HG03378 (cell line): ENCODE results near the gene EML4.
"Not testable (repeated sequence)": the region's sequence is repeated elsewhere in the genome, so short reads cannot be mapped to it uniquely, and the experiment has no call there.

Experiments
- ATAC-seq: cut with Tn5 transposase; IDR thresholded peaks from one replicate; pipeline ENCODE4 v1.9.1; 2021; ENCODE audit warnings: mild to moderate bottlenecking, moderate library complexity; ENCODE audit not compliant: unreplicated experiment

Gene EML4

DNA sequence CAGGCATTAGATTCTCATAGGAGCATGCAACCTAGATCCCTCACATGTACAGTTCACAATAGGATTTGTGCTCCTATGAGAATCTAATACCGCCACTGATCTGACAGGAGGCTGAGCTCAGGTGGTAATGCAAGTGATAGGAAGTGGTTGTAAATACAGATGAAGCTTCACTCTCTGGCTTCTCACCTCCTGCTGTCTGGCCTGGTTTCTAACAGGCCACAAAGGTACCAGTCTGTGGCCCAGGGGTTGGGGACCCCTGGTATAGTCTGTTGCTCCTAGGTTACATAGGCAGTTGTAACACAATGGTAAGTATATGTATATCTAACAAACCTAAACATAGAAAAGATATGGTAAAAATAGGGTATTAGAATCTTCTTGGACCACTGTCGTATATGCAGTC, 81.8 kb downstream of the EML4 start:
- no peak for ATAC-seq

GRCh38 chr2:42252464-42252863, 83.3 kb downstream of the EML4 start:
- ATAC-seq, result no peak

GRCh38 chr2:42254186-42254895, 85.2 kb downstream of the EML4 start:
- ATAC-seq, result no peak

GRCh38 chr2:42256505-42256904, 87.4 kb downstream of the EML4 start:
- peak; percentile 81 for ATAC-seq

GRCh38 chr2:42261518-42262195, 92.5 kb downstream of the EML4 start:
- no peak for ATAC-seq

- no peak for ATAC-seq
These were observed 97.1 kb downstream of the EML4 start for GRCh38 chr2:42266236-42266635.

- ATAC-seq, result no peak
These were observed 98.4 kb downstream of the EML4 start for GRCh38 chr2:42267530-42267929.

DNA sequence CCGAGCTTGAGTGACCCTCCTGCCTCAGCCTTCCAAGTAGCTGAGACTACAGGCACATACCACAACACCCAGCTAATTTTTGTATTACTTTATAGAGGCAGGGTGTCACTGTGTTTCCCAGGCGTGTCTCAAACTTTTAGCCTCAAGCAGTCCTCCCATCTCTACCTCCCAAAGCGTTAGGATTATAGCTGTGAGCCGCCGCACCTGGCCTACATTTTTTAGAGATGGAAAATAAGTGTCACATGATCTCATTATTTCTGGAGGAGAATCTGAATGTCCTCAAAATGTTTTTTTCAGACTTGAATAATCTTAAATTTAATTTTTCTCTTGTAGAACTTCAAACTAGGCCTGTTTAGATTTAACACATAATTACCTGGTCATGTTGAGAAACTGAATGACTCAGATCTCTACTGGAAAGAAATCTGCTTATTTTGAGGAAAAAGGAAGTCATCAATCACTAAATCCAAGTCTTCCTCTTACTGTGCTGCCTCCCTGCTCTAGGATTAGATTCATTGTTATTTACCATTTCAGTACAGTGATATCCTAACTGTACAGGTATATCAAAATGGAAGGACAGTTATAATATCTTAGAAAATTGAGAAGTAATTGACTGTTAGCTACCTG, 99.5 kb downstream of the EML4 start:
- ATAC-seq, result no peak

DNA sequence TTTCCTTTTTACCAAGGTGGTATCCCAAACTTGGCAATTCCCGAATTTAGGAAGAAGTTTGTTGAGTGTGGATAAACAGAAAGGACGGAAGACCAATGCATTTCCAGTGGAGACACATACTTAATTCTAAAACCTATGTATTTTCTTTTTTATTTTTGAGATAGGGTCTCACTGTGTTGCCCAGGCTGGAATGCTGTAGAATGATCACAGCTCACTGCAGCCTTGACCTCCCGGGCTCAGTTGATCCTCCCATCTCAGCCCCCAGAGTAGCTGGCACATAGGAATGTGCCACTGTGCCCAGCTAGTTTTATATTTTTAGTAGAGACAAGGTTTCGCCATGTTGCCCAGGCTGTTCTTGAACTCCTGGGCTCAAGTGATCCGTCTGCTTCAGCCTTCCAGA, 101.6 kb downstream of the EML4 start:
- ATAC-seq, result no peak

DNA sequence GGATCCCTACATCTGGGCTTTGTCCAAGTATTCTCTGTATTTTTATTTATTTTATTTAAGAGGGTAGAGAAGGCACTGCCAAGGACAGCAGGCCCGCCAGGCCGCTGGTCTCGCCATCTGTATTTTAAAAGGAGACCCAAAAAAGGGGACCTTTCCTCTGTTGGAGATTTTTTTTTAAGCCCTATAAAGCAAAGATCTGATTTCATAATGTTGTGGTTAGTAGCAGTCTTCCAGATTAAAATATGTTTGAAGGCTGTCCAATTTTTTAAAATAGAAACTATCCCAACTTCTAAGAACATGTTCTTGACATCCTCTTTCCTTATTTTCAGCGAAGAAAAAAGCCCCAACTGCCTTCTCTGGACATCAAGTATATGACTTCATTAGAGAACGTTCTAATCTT, 102.1 kb downstream of the EML4 start:
- not testable (repeated sequence) for ATAC-seq

- no peak for ATAC-seq
These were observed 105.7 kb downstream of the EML4 start for GRCh38 chr2:42274863-42275262.

- ATAC-seq, result no peak
These were observed 112.4 kb downstream of the EML4 start for GRCh38 chr2:42281416-42282081.

GRCh38 chr2:42284019-42284418, 114.9 kb downstream of the EML4 start:
- no peak for ATAC-seq

DNA sequence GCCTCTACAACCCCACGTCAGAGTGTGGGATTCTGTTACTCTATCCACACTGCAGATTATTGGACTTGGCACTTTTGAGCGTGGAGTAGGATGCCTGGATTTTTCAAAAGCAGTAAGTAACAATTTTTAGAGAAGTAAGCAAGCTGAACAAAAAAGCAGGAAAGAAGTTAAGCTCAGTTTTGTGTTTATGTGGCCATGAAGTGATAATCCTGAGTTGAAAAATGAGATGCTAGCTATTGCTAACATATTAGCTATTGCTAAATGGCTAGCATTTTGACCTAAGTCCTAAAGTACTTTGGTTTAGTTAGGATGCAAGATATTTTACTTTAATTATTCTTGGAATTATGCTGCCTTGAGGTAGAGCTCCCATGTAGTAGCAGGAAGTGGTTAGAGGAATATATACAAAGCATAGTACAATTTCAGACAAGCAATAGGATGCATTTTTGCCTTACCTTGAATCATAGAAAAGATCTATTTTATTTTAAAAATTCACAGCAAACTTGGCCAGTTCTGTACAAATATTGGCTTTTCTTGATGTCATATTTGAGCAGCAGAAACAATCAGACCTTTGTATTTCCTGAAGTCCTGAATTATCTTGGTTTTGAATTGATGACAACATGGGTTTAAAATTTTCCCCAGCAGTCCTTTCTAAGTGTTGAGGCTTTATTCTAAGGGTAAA, 117.3 kb downstream of the EML4 start:
- no peak for ATAC-seq

GRCh38 chr2:42288811-42289210, 119.7 kb downstream of the EML4 start:
- no peak for ATAC-seq

DNA sequence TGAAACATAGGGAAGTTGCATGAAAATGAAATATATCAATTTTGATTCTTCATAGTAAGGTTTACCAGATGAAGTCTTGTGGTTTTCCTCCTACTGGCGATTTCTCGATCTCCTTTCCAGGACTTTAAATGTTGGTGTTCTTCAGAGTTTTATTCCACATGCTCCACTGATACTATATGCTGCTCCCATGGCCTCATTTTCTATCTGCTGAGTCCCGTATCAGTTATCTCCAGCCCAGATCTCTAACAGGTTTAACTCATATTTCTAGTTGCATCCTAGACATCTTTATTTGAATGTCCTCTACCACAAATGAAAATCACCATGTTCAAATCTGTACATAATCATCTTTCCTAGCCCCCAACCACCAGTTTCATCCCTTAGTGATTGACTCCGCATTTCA, 120.1 kb downstream of the EML4 start:
- no peak for ATAC-seq

GRCh38 chr2:42290005-42290404, 120.9 kb downstream of the EML4 start:
- ATAC-seq, result no peak

DNA sequence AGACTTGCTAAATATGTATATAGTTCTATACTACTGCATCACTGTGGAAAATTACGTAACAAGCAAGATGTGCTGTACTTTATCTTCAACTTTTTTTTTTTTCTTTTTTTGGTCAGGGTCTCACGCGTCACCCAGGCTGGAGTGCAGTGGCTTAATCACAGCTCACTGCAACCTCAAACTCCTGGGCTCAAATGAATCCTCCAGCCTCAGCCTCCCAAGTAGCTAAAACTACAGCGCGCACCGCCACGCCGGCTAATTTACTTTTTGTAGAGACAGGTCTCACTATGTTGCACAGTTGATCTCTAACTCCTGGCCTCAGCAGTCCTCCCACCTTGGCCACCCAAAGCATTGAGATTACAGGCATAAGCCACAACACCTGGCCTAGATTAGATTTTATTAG, 123.9 kb downstream of the EML4 start:
- ATAC-seq, result no peak

GRCh38 chr2:42296226-42296625, 127.1 kb downstream of the EML4 start:
- ATAC-seq, result peak; percentile 69

GRCh38 chr2:42297322-42297936, 128.3 kb downstream of the EML4 start:
- no peak for ATAC-seq

- no peak for ATAC-seq
These were observed 129.0 kb downstream of the EML4 start for GRCh38 chr2:42298132-42298531.
